ENCODE data around the gene RIMS3.

The RIMS3 gene

DNA sequence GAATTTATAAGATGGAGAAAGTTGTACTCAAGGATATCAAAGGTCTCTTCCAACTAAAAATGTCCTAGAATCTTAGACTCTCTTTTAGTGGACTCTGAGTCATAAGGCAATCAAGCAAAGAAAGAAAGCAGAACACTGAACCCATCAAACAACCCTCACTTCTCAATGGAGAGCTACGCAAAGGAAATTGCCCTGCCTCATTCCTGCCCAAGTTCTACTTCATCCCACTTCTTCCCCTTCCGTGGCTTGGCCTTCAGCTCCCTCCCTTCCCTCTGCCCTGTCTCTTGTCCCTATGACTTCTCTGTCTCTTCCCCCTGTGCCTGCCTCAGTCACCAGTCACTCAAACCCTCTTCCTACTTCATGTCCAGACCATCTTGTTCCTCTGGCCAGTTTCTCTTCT lies 58.5 kb downstream of the RIMS3 start:
- DNase-seq (ENCODE audit: low read depth) = no peak
- Histone ChIP-seq H3K4me3 (ENCODE audit: low read length) (no peak overlapping the region), H3K27me3 (replicated peaks; ENCODE audit: control insufficient read depth, insufficient read depth, low read length) (peaks cover 33% of the 10 kb centered on the region), H3K4me1 (ENCODE audit: control insufficient read depth, insufficient read depth, low read length) (no peaks in the 10 kb centered on the region), H3K36me3 (ENCODE audit: control insufficient read depth, insufficient read depth, low read length, severe bottlenecking) (no peaks in the 10 kb centered on the region), H3K9me3 (ENCODE audit: control insufficient read depth, low read length) (peaks cover 5% of the 10 kb centered on the region), H3K9ac (ENCODE audit: low read length) (no peak overlapping the region)

DNA sequence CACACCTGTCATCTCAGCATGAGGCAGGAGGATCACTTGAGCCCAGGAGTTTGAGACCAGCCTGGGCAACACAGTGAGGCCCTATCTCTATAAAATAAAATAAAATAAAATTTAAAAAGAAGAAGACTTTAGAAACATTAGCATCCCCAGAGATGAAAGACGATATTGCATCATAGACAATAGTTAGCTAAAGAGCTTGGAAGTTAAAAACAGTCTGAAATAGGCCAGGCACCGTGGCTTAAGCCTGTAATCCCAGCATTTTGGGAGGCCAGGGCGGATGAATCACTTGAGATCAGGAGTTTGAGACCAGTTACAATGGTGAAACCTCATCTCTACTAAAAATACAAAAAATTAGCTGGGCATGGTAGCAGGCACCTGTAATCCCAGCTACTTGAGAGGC lies 59.3 kb downstream of the RIMS3 start:
- Histone ChIP-seq H3K4me3 (ENCODE audit: low read length) (no peak overlapping the region), H3K9ac (ENCODE audit: low read length) (no peak overlapping the region), H3K27me3 (replicated peaks; ENCODE audit: control insufficient read depth, insufficient read depth, low read length) (peaks cover 30% of the 10 kb centered on the region), H3K36me3 (ENCODE audit: control insufficient read depth, insufficient read depth, low read length, severe bottlenecking) (no peaks in the 10 kb centered on the region), H3K4me1 (ENCODE audit: control insufficient read depth, insufficient read depth, low read length) (no peaks in the 10 kb centered on the region), H3K9me3 (ENCODE audit: control insufficient read depth, low read length) (peaks cover 5% of the 10 kb centered on the region)
- no peak for DNase-seq (ENCODE audit: low read depth)

- H3K4me1 ChIP-seq (ENCODE audit: control insufficient read depth, insufficient read depth, low read length) = no peaks in the 10 kb centered on the region
- no peaks in the 10 kb centered on the region for H3K36me3 ChIP-seq (ENCODE audit: control insufficient read depth, insufficient read depth, low read length, severe bottlenecking)
- H3K27me3 ChIP-seq (replicated peaks; ENCODE audit: control insufficient read depth, insufficient read depth, low read length) = peaks cover 11% of the 10 kb centered on the region
- no peak for DNase-seq (ENCODE audit: low read depth)
- H3K4me3 ChIP-seq (ENCODE audit: low read length) = no peak overlapping the region
- no peaks in the 10 kb centered on the region for H3K9me3 ChIP-seq (ENCODE audit: control insufficient read depth, low read length)
- no peak overlapping the region for H3K9ac ChIP-seq (ENCODE audit: low read length)
These were observed 65.6 kb downstream of the RIMS3 start for GRCh38 chr1:40599926-40600325.

- no peak for DNase-seq (ENCODE audit: low read depth)
- Histone ChIP-seq H3K27me3 (replicated peaks; ENCODE audit: control insufficient read depth, insufficient read depth, low read length) (peaks cover 28% of the 10 kb centered on the region), H3K4me3 (ENCODE audit: low read length) (no peak overlapping the region), H3K36me3 (ENCODE audit: control insufficient read depth, insufficient read depth, low read length, severe bottlenecking) (no peaks in the 10 kb centered on the region), H3K4me1 (ENCODE audit: control insufficient read depth, insufficient read depth, low read length) (no peaks in the 10 kb centered on the region), H3K9me3 (ENCODE audit: control insufficient read depth, low read length) (no peaks in the 10 kb centered on the region), H3K9ac (ENCODE audit: low read length) (no peak overlapping the region)
These were observed 69.9 kb downstream of the RIMS3 start for GRCh38 chr1:40595623-40596022.

- Histone ChIP-seq H3K36me3 (ENCODE audit: control insufficient read depth, insufficient read depth, low read length, severe bottlenecking) (no peaks in the 10 kb centered on the region), H3K4me1 (ENCODE audit: control insufficient read depth, insufficient read depth, low read length) (no peaks in the 10 kb centered on the region), H3K4me3 (ENCODE audit: low read length) (no peak overlapping the region), H3K27me3 (replicated peaks; ENCODE audit: control insufficient read depth, insufficient read depth, low read length) (peaks cover 28% of the 10 kb centered on the region), H3K9me3 (ENCODE audit: control insufficient read depth, low read length) (no peaks in the 10 kb centered on the region), H3K9ac (ENCODE audit: low read length) (no peak overlapping the region)
- no peak for DNase-seq (ENCODE audit: low read depth)
These were observed 71.3 kb downstream of the RIMS3 start for GRCh38 chr1:40594187-40594531.

DNA sequence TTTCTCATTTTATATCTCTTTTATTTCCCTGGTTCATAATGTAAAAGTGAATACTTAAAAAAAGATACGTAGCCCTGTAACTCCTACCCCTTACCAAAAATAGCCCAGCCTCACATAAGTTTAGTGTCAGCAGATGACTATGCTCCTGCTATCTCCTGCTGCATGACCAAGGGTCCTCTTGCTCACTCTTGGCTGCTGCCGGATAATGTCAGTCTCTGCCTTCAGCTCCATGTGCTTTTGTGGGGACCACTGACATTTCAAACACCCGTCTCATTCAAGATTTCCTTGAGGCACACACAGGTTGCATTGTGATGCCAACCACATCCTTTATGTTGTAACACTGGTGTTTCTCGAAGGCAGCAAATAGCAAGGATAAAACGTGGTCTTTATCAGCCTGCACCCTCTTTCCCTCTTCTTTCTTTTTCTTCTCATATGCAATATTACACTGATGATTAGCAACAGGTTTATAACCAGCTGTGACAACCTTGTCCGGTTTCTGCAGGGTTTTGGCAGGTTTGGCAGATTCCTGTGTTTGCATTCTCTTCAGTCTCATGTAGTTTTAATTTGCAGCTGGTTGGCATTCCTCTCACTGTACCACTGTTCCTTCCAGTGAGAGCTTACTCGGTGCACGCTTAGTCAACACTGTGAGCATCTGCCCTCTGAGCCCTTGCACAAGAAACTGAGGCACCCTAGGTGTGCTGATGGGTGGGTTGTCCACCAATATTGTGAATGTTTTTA lies 71.9 kb downstream of the RIMS3 start:
- peak; percentile 20 for DNase-seq (ENCODE audit: low read depth)
- Histone ChIP-seq H3K36me3 (ENCODE audit: control insufficient read depth, insufficient read depth, low read length, severe bottlenecking) (no peaks in the 10 kb centered on the region), H3K4me1 (ENCODE audit: control insufficient read depth, insufficient read depth, low read length) (no peaks in the 10 kb centered on the region), H3K27me3 (replicated peaks; ENCODE audit: control insufficient read depth, insufficient read depth, low read length) (peaks cover 27% of the 10 kb centered on the region), H3K4me3 (ENCODE audit: low read length) (no peak overlapping the region), H3K9ac (ENCODE audit: low read length) (no peak overlapping the region), H3K9me3 (ENCODE audit: control insufficient read depth, low read length) (no peaks in the 10 kb centered on the region)

- peak; percentile 48 for DNase-seq (ENCODE audit: low read depth)
- Histone ChIP-seq H3K36me3 (ENCODE audit: control insufficient read depth, insufficient read depth, low read length, severe bottlenecking) (no peaks in the 10 kb centered on the region), H3K4me3 (ENCODE audit: low read length) (no peak overlapping the region), H3K9me3 (ENCODE audit: control insufficient read depth, low read length) (no peaks in the 10 kb centered on the region), H3K4me1 (ENCODE audit: control insufficient read depth, insufficient read depth, low read length) (no peaks in the 10 kb centered on the region), H3K9ac (ENCODE audit: low read length) (no peak overlapping the region), H3K27me3 (replicated peaks; ENCODE audit: control insufficient read depth, insufficient read depth, low read length) (peaks cover 26% of the 10 kb centered on the region)
These were observed 73.2 kb downstream of the RIMS3 start for GRCh38 chr1:40592107-40592803.

DNA sequence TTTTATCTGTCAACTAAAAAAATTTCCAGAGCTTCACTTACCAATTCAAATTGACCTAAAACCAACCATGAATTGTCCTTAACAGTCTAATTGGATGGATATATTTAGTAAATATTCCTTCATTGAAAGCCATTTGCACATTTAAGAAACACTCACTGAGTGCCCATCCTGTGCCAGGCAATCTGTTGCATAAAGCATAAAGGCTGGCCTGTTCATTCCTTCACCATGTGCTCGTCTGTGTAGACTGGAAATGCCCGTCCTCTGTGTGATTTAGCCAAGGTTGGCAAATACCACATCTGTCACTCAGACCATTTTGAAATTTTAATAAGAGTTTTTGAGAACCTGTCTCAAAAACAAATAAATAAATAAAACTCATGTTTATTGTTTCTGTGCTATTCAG lies 76.9 kb downstream of the RIMS3 start:
- Histone ChIP-seq H3K4me3 (ENCODE audit: low read length) (no peak overlapping the region), H3K27me3 (replicated peaks; ENCODE audit: control insufficient read depth, insufficient read depth, low read length) (peaks cover 33% of the 10 kb centered on the region), H3K9me3 (ENCODE audit: control insufficient read depth, low read length) (no peaks in the 10 kb centered on the region), H3K36me3 (ENCODE audit: control insufficient read depth, insufficient read depth, low read length, severe bottlenecking) (no peaks in the 10 kb centered on the region), H3K4me1 (ENCODE audit: control insufficient read depth, insufficient read depth, low read length) (peaks cover 5% of the 10 kb centered on the region), H3K9ac (ENCODE audit: low read length) (no peak overlapping the region)
- no peak for DNase-seq (ENCODE audit: low read depth)

DNA sequence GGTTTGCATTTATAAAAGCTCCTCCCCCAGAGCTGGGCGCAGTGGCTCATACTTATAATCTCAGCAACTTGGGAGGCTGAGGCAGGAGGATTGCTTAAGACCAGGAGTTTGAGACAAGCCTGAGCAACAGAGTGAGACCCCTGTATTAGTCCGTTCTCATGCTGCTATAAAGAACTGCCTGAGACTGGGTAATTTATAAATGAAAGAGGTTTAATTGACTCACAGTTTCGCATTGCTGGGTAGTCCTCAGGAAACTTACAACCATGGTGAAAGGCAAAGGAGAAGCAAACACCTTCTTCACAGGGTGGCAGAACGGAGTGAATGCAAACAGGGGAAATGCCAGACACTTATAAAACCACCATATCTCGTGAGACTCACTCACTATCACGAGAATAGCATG lies 81.5 kb downstream of the RIMS3 start:
- no peaks in the 10 kb centered on the region for H3K36me3 ChIP-seq (ENCODE audit: control insufficient read depth, insufficient read depth, low read length, severe bottlenecking)
- peak overlapping the region; percentile 39 for H3K4me3 ChIP-seq (ENCODE audit: low read length)
- no peaks in the 10 kb centered on the region for H3K9me3 ChIP-seq (ENCODE audit: control insufficient read depth, low read length)
- peaks cover 9% of the 10 kb centered on the region for H3K4me1 ChIP-seq (ENCODE audit: control insufficient read depth, insufficient read depth, low read length)
- peak; percentile 7 for DNase-seq (ENCODE audit: low read depth)
- peaks cover 22% of the 10 kb centered on the region for H3K27me3 ChIP-seq (replicated peaks; ENCODE audit: control insufficient read depth, insufficient read depth, low read length)
- H3K9ac ChIP-seq (ENCODE audit: low read length) = peak overlapping the region; percentile 59

DNA sequence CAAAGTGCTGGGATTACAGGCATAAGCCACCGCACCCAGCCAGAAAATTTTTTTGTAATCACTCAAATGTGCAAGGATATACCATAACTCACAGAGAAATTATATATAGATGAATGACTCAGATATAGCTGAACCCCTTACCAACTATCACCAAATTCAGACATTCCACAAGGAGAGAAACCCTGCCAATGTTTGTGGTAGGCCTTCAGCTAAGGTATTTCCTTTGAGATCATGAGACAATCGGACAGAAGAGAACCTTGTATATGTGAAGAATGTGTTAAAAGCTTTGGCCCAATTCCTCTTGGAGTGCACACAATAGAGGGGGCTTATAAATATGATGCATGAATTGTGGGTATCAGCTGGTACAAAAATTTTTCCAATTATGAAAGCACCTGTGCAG lies 83.4 kb downstream of the RIMS3 start:
- H3K4me3 ChIP-seq (ENCODE audit: low read length) = no peak overlapping the region
- no peak for DNase-seq (ENCODE audit: low read depth)
- H3K9ac ChIP-seq (ENCODE audit: low read length) = no peak overlapping the region
- H3K4me1 ChIP-seq (ENCODE audit: control insufficient read depth, insufficient read depth, low read length) = peaks cover 9% of the 10 kb centered on the region
- peaks cover 16% of the 10 kb centered on the region for H3K27me3 ChIP-seq (replicated peaks; ENCODE audit: control insufficient read depth, insufficient read depth, low read length)
- no peaks in the 10 kb centered on the region for H3K36me3 ChIP-seq (ENCODE audit: control insufficient read depth, insufficient read depth, low read length, severe bottlenecking)
- H3K9me3 ChIP-seq (ENCODE audit: control insufficient read depth, low read length) = peaks cover under 1% of the 10 kb centered on the region

GRCh38 chr1:40575336-40575735 lies 90.1 kb downstream of the RIMS3 start:
- no peaks in the 10 kb centered on the region for H3K4me1 ChIP-seq (ENCODE audit: control insufficient read depth, insufficient read depth, low read length)

More at GRCh38 chr1:40575336-40575735, 90.1 kb downstream of the RIMS3 start:
- H3K4me3 ChIP-seq (ENCODE audit: low read length) = no peak overlapping the region
- H3K36me3 ChIP-seq (ENCODE audit: control insufficient read depth, insufficient read depth, low read length, severe bottlenecking) = no peaks in the 10 kb centered on the region
- DNase-seq (ENCODE audit: low read depth) = peak; percentile 28
- no peak overlapping the region for H3K9ac ChIP-seq (ENCODE audit: low read length)
- no peaks in the 10 kb centered on the region for H3K27me3 ChIP-seq (replicated peaks; ENCODE audit: control insufficient read depth, insufficient read depth, low read length)
- H3K9me3 ChIP-seq (ENCODE audit: control insufficient read depth, low read length) = peaks cover 4% of the 10 kb centered on the region

Measured in adipocyte (in vitro differentiated cells).